Endothelial cell of umbilical vein (primary cell): ENCODE measurements around the gene CCDC157. TPM values are rescaled to one million over a fixed set of nuclear protein-coding genes. Genes with fewer than 3 reads are reported as not detected.

ENCODE experiments used
- BruUV-seq: library from RNA; stranded (reverse); fragments of 400-500 nt; replicated peaks from 2 replicates; lab custom pipeline; 2021; lab: Mats Ljungman, UMichigan
- CTCF ChIA-PET: fragments of 300-600, 350-600 bp; sonication (Branson Sonifier 250); formaldehyde crosslinking; loops from one replicate; lab custom pipeline; 2021; ENCODE audit warnings: antibody characterized with exemption, inconsistent platforms; lab: Charles Lee
- POLR2A ChIA-PET: fragments of 300-600, 350-600 bp; sonication (Branson Sonifier 250); formaldehyde crosslinking; loops from one replicate; lab custom pipeline; 2021; ENCODE audit warnings: antibody characterized with exemption, inconsistent platforms; lab: Charles Lee
- DNase-seq: peaks from one replicate; pipeline ENCODE4 v3.0.0-alpha.2; 2011; ENCODE audit warnings: low read depth, low spot score
- FAIRE-seq: peaks from 2 replicates; lab custom pipeline; 2011; peaks lifted over from hg19 to GRCh38; lab: Jason Lieb, UNC
- H2AFZ ChIP-seq: 2 replicates; pipeline ENCODE4 v1.6.0; 2012; ENCODE audit warnings: low read depth, low read length, control low read depth, inconsistent platforms
- H3K27ac ChIP-seq: 2 replicates; pipeline ENCODE4 v1.5.1; 2011; ENCODE audit warnings: low read depth, mild to moderate bottlenecking, control low read depth, low read length, moderate library complexity; ENCODE audit not compliant: insufficient read depth
- H3K27me3 ChIP-seq, 2 experiments: 2 replicates each; pipeline versions ENCODE4 v1.6.0 to v1.6.1; 2011; ENCODE audit warnings: low read length in 2 of 2, mixed read lengths in 1 of 2; ENCODE audit not compliant: control insufficient read depth in 2 of 2, insufficient read depth in 2 of 2
- H3K36me3 ChIP-seq, 2 experiments: 2 replicates in 1 of 2; 3 replicates in 1 of 2; pipeline ENCODE4 v1.5.1; 2011; ENCODE audit warnings: low read length in 2 of 2, mild to moderate bottlenecking in 1 of 2, moderate library complexity in 1 of 2; ENCODE audit not compliant: control insufficient read depth in 2 of 2, insufficient read depth in 2 of 2; ENCODE audit errors: extremely low read depth in 1 of 2
- H3K4me1 ChIP-seq: 3 replicates; pipeline ENCODE4 v1.5.1; 2011; ENCODE audit warnings: mild to moderate bottlenecking, low read length; ENCODE audit not compliant: control insufficient read depth, insufficient read depth; ENCODE audit errors: extremely low read depth
- H3K4me2 ChIP-seq: 2 replicates; pipeline ENCODE4 v1.6.1; 2011; ENCODE audit warnings: low read length, control low read depth, mixed read lengths; ENCODE audit not compliant: insufficient read depth
- H3K4me3 ChIP-seq, 3 experiments: fragments of 200-600 bp in 1 of 3; sonication (generic), shearing (Covaris generic) in 1 of 3; replicated peaks in 1 of 3; 2 replicates each; pipeline ENCODE4 v1.5.1; 2011 to 2016; ENCODE audit warnings: control low read depth in 3 of 3, low read length in 3 of 3, mild to moderate bottlenecking in 2 of 3, inconsistent platforms in 1 of 3, low read depth in 1 of 3, moderate library complexity in 1 of 3; ENCODE audit not compliant: insufficient read depth in 1 of 3
- H3K79me2 ChIP-seq: 2 replicates; pipeline ENCODE4 v1.6.0; 2012; ENCODE audit warnings: low read length, inconsistent platforms; ENCODE audit not compliant: control insufficient read depth, insufficient read depth
- H3K9ac ChIP-seq: replicated peaks from 2 replicates; pipeline ENCODE3; 2011; ENCODE audit warnings: low read length, control low read depth; ENCODE audit not compliant: insufficient read depth; ENCODE audit errors: extremely low read depth
- H3K9me1 ChIP-seq: replicated peaks from 3 replicates; pipeline ENCODE4 v1.6.0; 2011; ENCODE audit warnings: mild to moderate bottlenecking, low read length; ENCODE audit not compliant: control insufficient read depth, insufficient read depth; ENCODE audit errors: extremely low read depth
- H3K9me3 ChIP-seq: replicated peaks from 2 replicates; pipeline ENCODE4 v1.5.1; 2012; ENCODE audit warnings: low read length, inconsistent platforms; ENCODE audit not compliant: control insufficient read depth, insufficient read depth
- H4K20me1 ChIP-seq: replicated peaks from 2 replicates; pipeline ENCODE3; 2011; ENCODE audit warnings: mild to moderate bottlenecking, low read length; ENCODE audit not compliant: control insufficient read depth, insufficient read depth; ENCODE audit errors: extremely low read depth
- CTCF ChIP-seq, 2 donors: IDR thresholded peaks; 1 replicate in 1 of 2; 2 replicates in 1 of 2; pipeline ENCODE4 v1.5.1; 2011; ENCODE audit warnings: low read length in 2 of 2, mild to moderate bottlenecking in 2 of 2, moderate library complexity in 2 of 2, control low read depth in 1 of 2, inconsistent platforms in 1 of 2, low read depth in 1 of 2; ENCODE audit not compliant: insufficient read depth in 1 of 2; ENCODE audit errors: extremely low read depth in 1 of 2
- EZH2 ChIP-seq: IDR thresholded peaks from 2 replicates; pipeline ENCODE4 v1.6.1; 2012; ENCODE audit warnings: borderline replicate concordance, low read depth, mild to moderate bottlenecking, moderate library complexity, low read length, inconsistent platforms; ENCODE audit not compliant: severe bottlenecking
- FOS ChIP-seq: IDR thresholded peaks from 2 replicates; pipeline ENCODE4 v1.6.1; 2011; ENCODE audit warnings: mild to moderate bottlenecking, low read length, moderate library complexity, borderline replicate concordance; ENCODE audit not compliant: insufficient read depth
- GATA2 ChIP-seq: IDR thresholded peaks from 2 replicates; pipeline ENCODE4 v1.7.0; 2011; ENCODE audit warnings: low read depth, mild to moderate bottlenecking, moderate library complexity, mixed read lengths, low read length; ENCODE audit not compliant: insufficient read length, insufficient read depth
- JUN ChIP-seq: IDR thresholded peaks from 2 replicates; pipeline ENCODE4 v1.6.1; 2011; ENCODE audit warnings: borderline replicate concordance, low read depth; ENCODE audit not compliant: insufficient read length, insufficient read depth
- MYC ChIP-seq: IDR thresholded peaks from one replicate; pipeline ENCODE4 v1.6.1; 2011; ENCODE audit warnings: mild to moderate bottlenecking, low read depth, low read length
- POLR2A ChIP-seq: IDR thresholded peaks from 2 replicates; pipeline ENCODE4 v1.6.1; 2012; ENCODE audit warnings: low read depth, mild to moderate bottlenecking, control low read depth, low read length
- POLR2AphosphoS5 ChIP-seq: IDR thresholded peaks from 2 replicates; pipeline ENCODE4 v1.6.1; 2012; ENCODE audit warnings: low read depth, mild to moderate bottlenecking, control low read depth, low read length, moderate library complexity; ENCODE audit not compliant: insufficient read depth
- dilution Hi-C: fragments of 300-500 bp; cut with MboI; formaldehyde crosslinking; loops from one replicate; pipeline ENCODE4 v1.15.0; 2019; ENCODE audit warnings: low sequenced_read_pairs; ENCODE audit not compliant: extremely low pct_ligation_motif_present
- intact Hi-C: fragments of 100-400 bp; cut with micrococcal nuclease; formaldehyde crosslinking; loops from one replicate; pipeline ENCODE4 v1.10.0; 2022
- polyA plus RNA-seq, 4 experiments: library from polyadenylated mRNA; depleted of rRNA in 3 of 4; stranded (reverse) in 3 of 4; unstranded in 1 of 4; fragments of >200 nt; gene quantifications; 2 replicates each; pipeline versions ENCODE4 v1.2.1 to v1.2.3, GENCODE V29; 2011 to 2012; ENCODE audit warnings: missing spikeins in 1 of 4
- total RNA-seq: library from RNA; stranded (reverse); gene quantifications from 2 replicates; pipeline ENCODE4 v1.2.3, GENCODE V29; 2021
- TF ChIP-seq, protein P1 (sequence below): IDR thresholded peaks from 2 replicates; pipeline ENCODE4 v1.6.1; 2011; ENCODE audit not compliant: insufficient read depth, insufficient read length

CCDC157 gene
- total and polyA plus RNA-seq, 2 donors (not counting 3 experiments of a cell fraction or from before 2014, with no cell fraction given): 2.1 to 3.1 TPM

GRCh38 chr22:30354644-30355043 lies 2.2 kb upstream of the CCDC157 start:
- ChIA-PET CTCF (interaction anchor here (1.5 to 1.9 kb wide), 2 partner anchors 67 to 91 kb away, joined by 3 to 5 read pairs; no protein-coding TSS in a partner anchor), POLR2A (no interaction called here)
- H3K9me1 ChIP-seq: no peaks in the 10 kb centered on the region
- H3K27me3 ChIP-seq: no peaks in the 10 kb centered on the region
- peaks cover 56% of the 10 kb centered on the region for H3K79me2 ChIP-seq
- TF ChIP-seq GATA2: no peak
- no peak for TF ChIP-seq JUN
- TF ChIP-seq POLR2A: no peak
- TF ChIP-seq EZH2: no peak
- TF ChIP-seq FOS: no peak
- no peak for TF ChIP-seq CTCF (IDR thresholded peaks at IDR 0.05; ENCODE audit: extremely low read depth in 1 of 2, insufficient read depth in 1 of 2, low read depth in 1 of 2, low read length in 2 of 2)
- TF ChIP-seq, protein P1, sequence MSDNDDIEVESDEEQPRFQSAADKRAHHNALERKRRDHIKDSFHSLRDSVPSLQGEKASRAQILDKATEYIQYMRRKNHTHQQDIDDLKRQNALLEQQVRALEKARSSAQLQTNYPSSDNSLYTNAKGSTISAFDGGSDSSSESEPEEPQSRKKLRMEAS: no peak
- TF ChIP-seq MYC: no peak
- TF ChIP-seq POLR2AphosphoS5: no peak
- DNase-seq (no peak), FAIRE-seq (no peak)
- H3K4me2 ChIP-seq: no peak overlapping the region
- no peak overlapping the region for H3K9ac ChIP-seq
- H3K9me3 ChIP-seq: no peaks in the 10 kb centered on the region
- no peak overlapping the region for H3K4me3 ChIP-seq
- H3K36me3 ChIP-seq: peaks cover 14% of the 10 kb centered on the region in 2 experiments
- H2AFZ ChIP-seq: no peak overlapping the region
- H3K27ac ChIP-seq: no peak overlapping the region
- intact Hi-C loops (no loop called here), dilution Hi-C loops (no loop called here)
- no TSS peak for BruUV-seq
- H4K20me1 ChIP-seq: peaks cover 2% of the 10 kb centered on the region
- peaks cover 15% of the 10 kb centered on the region for H3K4me1 ChIP-seq
